ENCODE data around the gene DDX17.

Gene DDX17

DNA sequence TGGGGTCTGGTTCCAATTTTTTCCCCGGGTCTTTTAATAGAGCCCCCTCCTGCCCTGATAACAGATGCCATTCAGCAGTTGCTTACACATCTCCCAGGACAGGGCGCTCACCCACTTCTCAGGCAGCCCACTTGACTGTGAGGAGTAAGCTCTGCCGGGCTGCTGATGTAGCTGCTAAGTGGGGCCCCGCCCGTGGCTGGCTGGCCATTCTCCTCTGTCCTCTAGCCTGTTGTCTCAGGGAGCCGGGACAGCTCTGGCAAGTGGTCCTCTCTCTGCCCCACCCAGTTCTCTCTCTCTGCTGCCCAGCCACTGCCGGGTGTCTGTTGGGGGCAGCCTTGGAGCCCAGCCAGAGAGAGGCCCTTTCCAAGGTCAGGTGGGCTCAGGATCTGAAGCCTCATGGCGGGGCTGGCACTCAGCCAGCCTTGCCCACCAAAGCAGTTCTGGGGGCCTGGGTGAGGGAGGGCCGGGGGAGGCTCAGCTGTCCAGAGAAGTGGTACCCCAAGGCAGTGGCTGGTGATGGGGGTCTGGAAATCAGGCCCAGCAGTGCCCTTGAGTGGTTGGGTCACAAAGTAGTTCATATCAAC is 60.0 kb downstream of the DDX17 start:
- no peak for DNase-seq

- DNase-seq = no peak
Observed at GRCh38 chr22:38444783-38445182, 61.3 kb downstream of the DDX17 start.

DNA sequence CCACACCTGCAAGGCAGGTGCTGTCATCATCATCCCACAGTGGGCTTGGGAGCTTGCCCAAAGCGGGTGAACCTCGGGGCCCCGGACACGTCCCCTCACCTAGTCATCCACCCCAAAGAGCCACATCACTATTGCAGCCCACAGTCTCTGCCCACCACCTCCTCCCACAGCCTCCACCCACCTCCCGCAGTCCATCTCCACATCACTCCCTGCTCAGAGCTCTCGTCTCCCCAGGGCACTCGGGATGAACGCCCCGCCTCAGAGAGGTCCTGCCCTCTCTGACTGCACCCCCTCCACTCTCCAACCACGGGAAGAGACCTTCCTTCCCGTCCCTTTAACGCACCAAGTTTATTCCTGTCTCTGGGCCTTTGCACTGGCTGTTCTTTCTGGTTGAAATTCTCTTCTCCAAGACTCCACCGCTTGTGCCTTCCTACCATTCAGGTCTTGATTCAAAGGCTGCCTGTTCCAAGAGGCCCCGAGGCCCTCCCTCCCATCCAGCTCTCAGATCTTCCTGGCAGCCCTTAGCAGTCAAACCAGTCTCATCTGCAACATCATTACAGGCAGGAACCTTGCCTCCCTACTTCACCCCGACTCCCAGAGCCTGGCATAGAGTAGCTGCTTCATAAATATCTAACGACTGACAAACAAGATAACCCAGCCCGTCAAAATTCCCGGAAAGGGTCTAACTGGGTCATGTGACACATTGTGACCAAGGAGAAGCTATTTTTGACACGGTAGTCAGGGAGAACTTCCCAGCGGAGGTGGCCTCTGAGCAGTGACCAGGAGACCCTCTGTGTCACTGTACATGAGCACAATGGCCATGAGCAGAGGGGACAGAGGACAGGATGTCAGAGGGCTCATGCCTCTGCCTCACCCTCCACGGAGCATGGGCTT is 62.2 kb downstream of the DDX17 start:
- DNase-seq = no peak

DNA sequence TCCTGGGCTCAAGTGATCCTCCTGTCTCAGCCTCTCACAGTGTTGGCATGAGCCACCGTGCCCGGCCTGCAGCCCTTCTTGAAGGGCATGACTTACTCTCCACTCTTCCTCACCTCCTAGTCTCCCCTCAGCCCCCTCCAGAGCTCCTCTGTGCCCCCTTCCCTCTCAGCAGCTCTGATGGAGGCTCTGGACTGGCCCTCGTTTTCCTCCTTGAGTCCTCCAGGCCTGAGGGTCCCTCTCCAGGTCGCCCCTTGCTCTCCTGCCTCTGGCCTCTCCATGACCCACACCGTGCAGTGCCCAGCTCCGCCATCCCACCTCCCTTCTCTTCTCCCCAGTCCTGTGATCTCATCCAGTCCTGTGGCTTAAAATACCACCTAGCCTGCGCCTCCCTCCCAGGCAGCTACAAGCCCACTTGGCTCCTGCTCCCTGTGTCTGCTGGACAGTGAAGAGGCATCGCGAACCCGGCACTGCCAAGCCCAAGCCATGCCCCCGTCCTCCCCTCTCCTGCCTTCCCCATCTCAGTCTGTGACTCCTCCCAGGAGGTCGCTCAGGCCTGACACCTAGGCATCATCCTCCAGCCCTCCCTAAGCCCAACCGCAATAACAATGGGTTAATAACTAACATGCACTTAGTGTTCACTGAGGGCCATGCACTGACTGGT is 63.0 kb downstream of the DDX17 start:
- no peak for DNase-seq

DNA sequence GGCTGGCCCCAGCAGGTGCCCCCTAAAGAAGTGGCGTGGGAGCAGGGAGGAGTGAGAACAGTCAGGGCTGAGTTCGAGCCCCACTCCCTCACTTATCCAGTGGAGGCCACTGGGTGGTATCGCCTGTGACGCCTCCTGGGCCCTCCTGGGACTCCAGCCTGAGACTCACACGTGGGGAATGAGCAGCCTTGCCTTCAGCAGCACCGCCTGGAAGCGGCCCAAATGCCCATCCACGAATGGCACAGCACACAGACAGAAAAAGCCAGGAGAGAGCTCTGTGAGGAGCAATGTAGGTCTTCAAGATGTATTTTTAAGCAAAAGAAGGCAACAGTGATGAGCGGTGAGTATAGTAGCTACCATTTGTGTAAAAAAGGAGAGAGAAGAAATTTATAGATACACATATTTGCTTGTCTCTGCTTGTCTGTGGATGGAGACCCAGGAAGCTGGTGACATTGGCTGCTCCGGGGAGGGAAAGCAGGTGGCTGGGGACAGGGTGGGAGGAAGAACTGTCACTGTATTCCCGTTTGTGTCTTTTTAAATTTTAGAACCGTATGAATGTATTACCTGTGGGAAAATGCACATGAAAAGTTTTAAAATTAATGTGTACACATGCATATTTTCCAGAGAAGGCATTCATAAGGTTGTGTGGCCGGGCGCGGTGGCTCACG is 64.4 kb downstream of the DDX17 start:
- no peak for DNase-seq

DNA sequence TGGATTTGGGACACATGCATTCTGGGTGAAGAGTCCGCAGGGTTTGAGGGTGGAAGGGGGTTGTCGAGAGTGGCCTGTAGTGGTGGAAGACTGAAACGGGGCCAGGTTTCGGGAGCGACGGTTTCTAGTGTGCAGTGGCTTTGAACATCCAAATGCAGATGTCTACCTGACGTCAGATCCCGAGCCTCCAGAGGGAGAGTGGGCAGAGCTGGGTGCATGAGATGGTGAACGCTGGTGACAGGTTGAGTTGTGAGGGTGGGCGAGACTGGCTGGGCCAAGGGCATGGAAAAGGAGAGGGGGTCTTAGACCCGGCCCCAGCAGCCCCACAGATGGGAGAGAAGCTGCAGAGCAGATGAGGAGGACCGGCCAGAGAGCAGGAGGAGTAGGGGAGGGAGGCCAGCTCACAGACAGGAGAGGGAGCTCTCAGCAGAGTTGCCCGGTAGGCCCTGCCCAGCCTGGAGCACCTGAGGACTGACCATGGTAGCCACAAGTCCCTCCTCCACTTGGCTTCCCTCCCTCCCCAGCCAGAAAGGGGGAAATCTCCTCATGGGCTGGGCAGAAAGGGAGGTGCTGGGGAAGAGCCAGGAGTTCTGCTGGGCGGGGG is 65.3 kb downstream of the DDX17 start:
- no peak for DNase-seq

- no peak for DNase-seq
Observed at GRCh38 chr22:38437416-38437815, 68.7 kb downstream of the DDX17 start.

- DNase-seq = no peak
Observed at GRCh38 chr22:38436629-38437395, 69.3 kb downstream of the DDX17 start.

GRCh38 chr22:38435965-38436364 is 70.1 kb downstream of the DDX17 start:
- DNase-seq = no peak

DNA sequence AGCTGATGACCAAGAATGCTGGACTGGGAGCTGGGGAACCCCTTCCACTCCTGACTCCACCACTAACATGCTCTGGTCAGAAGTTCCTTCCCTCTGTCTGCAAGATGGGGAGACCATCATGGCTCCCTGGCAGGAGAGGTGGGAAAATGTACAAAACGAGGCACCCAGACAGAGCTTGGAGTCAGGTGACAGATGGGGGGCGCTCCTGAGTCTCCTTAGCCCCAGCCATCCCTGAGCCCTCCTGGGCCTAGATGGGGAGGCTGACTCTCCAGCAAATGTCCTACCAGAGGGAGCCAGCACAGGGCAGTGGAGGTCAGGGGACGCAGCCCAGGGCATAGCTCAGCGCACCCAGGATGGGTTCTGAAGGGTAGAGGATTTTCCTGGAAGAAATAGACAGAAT is 71.1 kb downstream of the DDX17 start:
- no peak for DNase-seq

DNA sequence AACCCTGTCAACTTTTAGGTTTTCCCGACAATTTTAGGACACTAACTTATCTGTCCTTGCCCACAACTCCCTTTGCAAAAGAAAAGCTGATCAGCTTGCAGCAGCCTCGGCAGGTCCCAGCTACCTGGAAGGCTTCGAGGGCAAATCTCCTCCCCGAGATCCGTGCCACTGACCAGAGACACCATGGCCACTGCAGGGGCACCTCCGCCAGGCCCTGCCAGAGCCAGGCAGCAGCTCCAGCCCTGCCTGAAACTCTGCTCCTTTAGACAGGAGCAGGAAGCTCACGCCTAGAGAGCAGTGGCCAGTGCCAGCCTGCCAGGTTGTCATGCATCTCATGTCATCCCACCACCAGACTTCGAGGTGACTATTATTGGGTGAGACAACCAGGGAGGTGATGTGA is 72.2 kb downstream of the DDX17 start:
- no peak for DNase-seq
